Loucy (cell line): ENCODE measurements around the gene CYSRT1.

ENCODE experiments used
- H2AFZ ChIP-seq: fragments of 200-600 bp; sonication (generic); 2 replicates; pipeline ENCODE4 v1.6.0; 2016; ENCODE audit warnings: antibody characterized with exemption, mild to moderate bottlenecking, low read length, moderate library complexity
- H3F3A ChIP-seq: fragments of 200-600 bp; 2 replicates; pipeline ENCODE4 v1.6.0; 2016; ENCODE audit warnings: antibody characterized with exemption, low read depth, mild to moderate bottlenecking
- H3K27me3 ChIP-seq: fragments of 200-600 bp; sonication (generic); 2 replicates; pipeline ENCODE4 v1.6.1; 2014; ENCODE audit warnings: low read length, mild to moderate bottlenecking; ENCODE audit not compliant: insufficient read depth, poor library complexity, severe bottlenecking
- H3K36me3 ChIP-seq: fragments of 200-600 bp; sonication (generic); 2 replicates; pipeline ENCODE4 v1.6.1; 2016; ENCODE audit warnings: low read length; ENCODE audit not compliant: insufficient read depth
- H3K4me1 ChIP-seq: fragments of 200-600 bp; sonication (generic); 2 replicates; pipeline ENCODE4 v1.5.1; 2014; ENCODE audit warnings: low read length, mild to moderate bottlenecking; ENCODE audit not compliant: insufficient read depth, poor library complexity, severe bottlenecking
- H3K4me2 ChIP-seq: fragments of 200-600 bp; sonication (generic); 2 replicates; pipeline ENCODE4 v1.6.0; 2014; ENCODE audit warnings: antibody characterized with exemption, low read length, low read depth, mild to moderate bottlenecking; ENCODE audit not compliant: poor library complexity, severe bottlenecking
- H3K4me3 ChIP-seq: fragments of 200-600 bp; sonication (generic); 2 replicates; pipeline ENCODE4 v1.5.1; 2014; ENCODE audit warnings: low read length, mild to moderate bottlenecking, mixed read lengths; ENCODE audit not compliant: poor library complexity, severe bottlenecking
- H3K79me2 ChIP-seq: fragments of 200-600 bp; sonication (generic); 2 replicates; pipeline ENCODE4 v1.6.1; 2014; ENCODE audit warnings: low read length; ENCODE audit not compliant: insufficient read depth
- H3K9ac ChIP-seq: fragments of 200-600 bp; sonication (generic); 2 replicates; pipeline ENCODE4 v1.6.0; 2014; ENCODE audit warnings: mild to moderate bottlenecking, low read depth, low read length, moderate library complexity; ENCODE audit not compliant: poor library complexity, severe bottlenecking
- H3K9me2 ChIP-seq: fragments of 200-600 bp; sonication (generic); replicated peaks from 2 replicates; pipeline ENCODE4 v1.6.1; 2016; ENCODE audit warnings: low read depth, low read length, mixed read lengths
- H3K9me3 ChIP-seq: fragments of 200-600 bp; sonication (generic); 2 replicates; pipeline ENCODE4 v1.6.1; 2014; ENCODE audit warnings: mild to moderate bottlenecking, antibody characterized with exemption, low read length, low read depth; ENCODE audit not compliant: insufficient read depth
- H4K20me1 ChIP-seq: fragments of 200-600 bp; sonication (generic); 2 replicates; pipeline ENCODE4 v1.6.0; 2014; ENCODE audit warnings: antibody characterized with exemption, low read length, mild to moderate bottlenecking; ENCODE audit not compliant: insufficient read depth, poor library complexity, severe bottlenecking
- CTCF ChIP-seq: fragments of 200-600 bp; sonication (generic); conservative IDR thresholded peaks from 2 replicates; pipeline ENCODE4 v1.5.1; 2014; ENCODE audit warnings: mild to moderate bottlenecking, antibody characterized with exemption, low read length
- EZH2phosphoT487 ChIP-seq: fragments of 200-600 bp; IDR thresholded peaks from 2 replicates; pipeline ENCODE4 v1.6.1; 2018; ENCODE audit warnings: antibody characterized with exemption, mild to moderate bottlenecking, moderate library complexity, borderline replicate concordance

CYSRT1 gene

DNA sequence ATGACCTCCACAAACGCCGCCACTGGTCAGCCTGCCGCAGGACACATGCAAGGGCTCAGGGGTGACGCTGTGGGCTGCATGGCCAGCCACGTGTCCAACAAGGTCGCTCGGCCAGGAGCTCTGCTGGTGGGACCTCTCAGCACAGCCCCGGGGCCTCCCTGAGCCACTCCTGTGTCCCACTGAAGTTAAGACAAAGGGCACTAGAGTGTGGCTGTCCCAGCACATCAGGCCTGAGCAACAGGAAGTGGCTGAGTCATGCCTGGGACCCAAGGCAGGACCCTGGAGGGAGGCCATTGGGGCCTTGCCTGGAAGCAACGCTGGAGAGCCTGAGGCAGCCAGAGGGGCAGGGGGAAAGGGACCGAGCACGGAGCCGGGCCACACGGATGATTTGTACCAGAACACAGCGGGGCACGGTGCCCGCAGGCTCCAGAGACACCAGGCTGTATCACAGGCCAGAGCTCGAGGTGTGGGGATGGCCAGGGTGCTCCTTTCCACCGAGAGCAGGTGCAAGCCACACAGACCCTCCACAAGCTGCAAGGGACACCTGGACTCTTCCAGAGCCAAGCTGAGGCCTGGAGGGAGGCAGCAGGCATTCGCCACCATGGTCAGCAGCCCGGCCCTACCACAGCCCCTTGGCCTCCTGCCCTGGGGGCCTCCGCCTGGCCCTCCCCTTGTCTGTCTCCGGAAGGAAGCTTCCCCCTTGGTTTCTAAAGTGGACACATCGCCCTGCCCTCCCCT lies 46.6 kb upstream of the CYSRT1 start:
- H3K9me3 ChIP-seq: no peaks in the 10 kb centered on the region
- no peak overlapping the region for H3K9ac ChIP-seq
- no peaks in the 10 kb centered on the region for H3F3A ChIP-seq
- no peaks in the 10 kb centered on the region for H3K4me1 ChIP-seq
- no peak overlapping the region for H2AFZ ChIP-seq
- no peak overlapping the region for H3K4me3 ChIP-seq
- H3K4me2 ChIP-seq: no peak overlapping the region
- H3K27me3 ChIP-seq: no peaks in the 10 kb centered on the region
- H3K79me2 ChIP-seq: no peaks in the 10 kb centered on the region
- TF ChIP-seq CTCF: no peak
- TF ChIP-seq EZH2phosphoT487: no peak
- peaks cover 21% of the 10 kb centered on the region; the same call in 1 of the 2 replicates for H3K36me3 ChIP-seq
- H3K9me2 ChIP-seq: no peaks in the 10 kb centered on the region
- no peaks in the 10 kb centered on the region for H4K20me1 ChIP-seq

DNA sequence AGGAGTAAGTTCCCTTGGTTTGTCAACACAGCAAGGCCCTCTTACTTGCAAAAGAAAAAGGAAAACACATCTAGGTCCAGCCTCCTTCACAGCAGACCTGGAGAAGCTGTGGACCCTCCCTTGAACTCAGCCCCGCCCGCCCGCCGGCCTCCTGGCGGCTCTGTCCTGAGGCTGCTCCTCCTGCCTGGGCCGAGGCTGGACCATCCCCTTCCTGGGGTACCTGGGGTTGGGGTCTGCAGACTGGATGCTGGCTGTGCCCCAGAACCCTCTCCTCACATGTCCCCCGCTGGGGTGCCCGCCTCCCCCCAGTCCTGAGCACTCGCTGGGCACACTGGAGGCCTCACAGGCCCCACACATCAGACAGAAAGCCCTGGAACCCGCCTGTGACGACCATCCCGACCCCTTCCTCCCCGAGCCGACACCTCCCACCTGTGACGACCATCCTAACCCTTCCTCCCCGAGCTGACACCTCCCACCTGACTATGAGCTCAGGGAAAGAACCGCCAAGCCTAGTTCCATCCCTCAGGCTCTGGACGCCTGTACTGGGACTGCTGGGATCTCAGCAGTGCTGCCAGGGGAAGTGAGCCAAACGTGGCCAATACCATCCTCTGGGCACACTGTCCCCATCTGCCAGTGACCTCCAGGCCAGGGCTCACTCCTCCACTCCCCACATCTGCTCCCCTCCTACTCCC lies 45.9 kb upstream of the CYSRT1 start:
- Histone ChIP-seq H2AFZ (no peak overlapping the region), H3K4me1 (no peaks in the 10 kb centered on the region), H3K36me3 (peaks cover 23% of the 10 kb centered on the region; the same call in 1 of the 2 replicates), H3F3A (no peaks in the 10 kb centered on the region), H3K79me2 (no peaks in the 10 kb centered on the region), H3K4me2 (no peak overlapping the region), H4K20me1 (no peaks in the 10 kb centered on the region), H3K9me2 (no peaks in the 10 kb centered on the region), H3K9me3 (no peaks in the 10 kb centered on the region), H3K9ac (no peak overlapping the region), H3K27me3 (no peaks in the 10 kb centered on the region), H3K4me3 (no peak overlapping the region)
- TF ChIP-seq EZH2phosphoT487: no peak
- TF ChIP-seq CTCF: no peak

GRCh38 chr9:137179761-137180160 lies 45.2 kb upstream of the CYSRT1 start:
- H3K9me2 ChIP-seq: no peaks in the 10 kb centered on the region
- no peak overlapping the region for H2AFZ ChIP-seq
- no peaks in the 10 kb centered on the region for H3K4me1 ChIP-seq
- H4K20me1 ChIP-seq: no peaks in the 10 kb centered on the region
- H3K36me3 ChIP-seq: peaks cover 23% of the 10 kb centered on the region; the same call in 1 of the 2 replicates
- H3K27me3 ChIP-seq: no peaks in the 10 kb centered on the region
- no peak for TF ChIP-seq EZH2phosphoT487
- no peak for TF ChIP-seq CTCF
- no peaks in the 10 kb centered on the region for H3F3A ChIP-seq
- no peak overlapping the region for H3K4me3 ChIP-seq
- H3K4me2 ChIP-seq: no peak overlapping the region
- no peak overlapping the region for H3K9ac ChIP-seq
- H3K79me2 ChIP-seq: no peaks in the 10 kb centered on the region
- H3K9me3 ChIP-seq: no peaks in the 10 kb centered on the region
